ENCODE data around the gene FDX2.

DNA sequence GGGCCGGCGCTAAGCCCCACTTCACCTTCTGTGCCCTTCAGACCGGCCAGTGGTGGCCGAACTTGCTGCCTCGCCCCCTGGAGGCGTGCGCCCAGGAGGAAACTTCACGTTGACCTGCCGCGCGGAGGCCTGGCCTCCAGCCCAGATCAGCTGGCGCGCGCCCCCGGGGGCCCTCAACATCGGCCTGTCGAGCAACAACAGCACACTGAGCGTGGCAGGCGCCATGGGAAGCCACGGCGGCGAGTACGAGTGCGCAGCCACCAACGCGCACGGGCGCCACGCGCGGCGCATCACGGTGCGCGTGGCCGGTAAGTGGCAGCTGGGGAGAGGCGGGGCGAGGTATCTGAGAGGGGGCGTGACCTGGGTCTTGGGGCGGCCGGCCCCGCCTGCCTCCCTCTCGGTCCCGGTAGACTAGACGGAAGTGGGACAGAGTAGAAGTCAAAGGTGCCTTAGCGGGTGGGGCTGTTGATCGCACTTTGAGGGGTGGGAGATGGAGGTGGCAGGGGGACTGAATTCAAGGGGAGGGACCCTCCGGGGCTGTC is 20.4 kb downstream of the FDX2 start:
- TF ChIP-seq CTCF (conservative IDR thresholded peaks at IDR 0.05) = no peak
- TF ChIP-seq ZFX (IDR thresholded peaks at IDR 0.05) = no peak

All from C4-2B (cell line).